NCI-H82 treated with DMSO at 0.1 percent for 48 hours (cell line): ENCODE measurements around the gene PALM.
A peak's percentile ranks its signal among the peaks of the same experiment; 100 is the strongest.
"Not testable (repeated sequence)": the region's sequence is repeated elsewhere in the genome, so short reads cannot be mapped to it uniquely, and the experiment has no call there.

Source experiments
- DNase-seq: peaks from one replicate; lab custom pipeline; 2025; ENCODE audit not compliant: unreplicated experiment; lab: John Stamatoyannopoulos, UW

Gene PALM

GRCh38 chr19:729965-730668 is 21.4 kb downstream of the PALM start:
- no peak for DNase-seq

GRCh38 chr19:731000-731399 is 22.3 kb downstream of the PALM start:
- no peak for DNase-seq

GRCh38 chr19:732148-733069 is 23.7 kb downstream of the PALM start:
- DNase-seq = no peak

- no peak for DNase-seq
These were observed 26.0 kb downstream of the PALM start for GRCh38 chr19:734716-735115.

GRCh38 chr19:736125-736524 is 27.4 kb downstream of the PALM start:
- DNase-seq = no peak

GRCh38 chr19:737591-738093 is 28.9 kb downstream of the PALM start:
- peak; percentile 18 for DNase-seq

GRCh38 chr19:738509-739128 is 29.9 kb downstream of the PALM start:
- DNase-seq = no peak

- DNase-seq = no peak
These were observed 31.4 kb downstream of the PALM start for GRCh38 chr19:739998-740715.

- DNase-seq = not testable (repeated sequence)
These were observed 32.2 kb downstream of the PALM start for GRCh38 chr19:740816-741505.

- DNase-seq = no peak
These were observed 32.9 kb downstream of the PALM start for GRCh38 chr19:741506-742131.

GRCh38 chr19:742540-743075 is 33.9 kb downstream of the PALM start:
- no peak for DNase-seq

GRCh38 chr19:743168-743687 is 34.5 kb downstream of the PALM start:
- no peak for DNase-seq

GRCh38 chr19:745138-745537 is 36.4 kb downstream of the PALM start:
- DNase-seq = not testable (repeated sequence)

- DNase-seq = no peak
These were observed 37.6 kb downstream of the PALM start for GRCh38 chr19:746208-746819.

- no peak for DNase-seq
These were observed 38.2 kb downstream of the PALM start for GRCh38 chr19:746956-747355.

- no peak for DNase-seq
These were observed 38.9 kb downstream of the PALM start for GRCh38 chr19:747432-748273.

GRCh38 chr19:748274-748598 is 39.5 kb downstream of the PALM start:
- DNase-seq = no peak

- DNase-seq = no peak
These were observed 41.1 kb downstream of the PALM start for GRCh38 chr19:749811-750210.
